AG08395 (cell line): Measurements from ENCODE around the gene SMIM20.

Source experiments
- DNase-seq: peaks from one replicate; pipeline ENCODE4 v3.0.0; 2012; ENCODE audit warnings: mixed read lengths, low spot score

Gene SMIM20

DNA sequence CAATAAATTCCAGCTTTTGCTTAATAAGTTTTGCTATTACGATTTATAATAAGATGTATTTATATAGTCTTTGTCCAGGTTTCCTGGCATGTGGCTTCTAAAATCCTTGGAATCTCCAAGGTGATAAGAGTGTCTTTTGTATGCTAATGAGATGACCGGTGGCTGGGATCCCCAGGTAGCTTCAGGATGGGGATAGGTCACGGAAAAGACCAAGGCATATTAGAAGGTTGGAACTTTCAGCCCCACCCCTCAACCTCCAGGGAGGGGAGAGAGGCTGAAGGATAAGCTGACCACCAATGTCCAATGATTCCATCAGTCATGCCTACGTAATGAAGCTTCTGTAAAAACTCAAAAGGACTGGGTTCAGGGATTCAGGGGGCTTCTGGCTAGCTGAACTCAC lies 41.7 kb downstream of the SMIM20 start:
- DNase-seq = no peak

DNA sequence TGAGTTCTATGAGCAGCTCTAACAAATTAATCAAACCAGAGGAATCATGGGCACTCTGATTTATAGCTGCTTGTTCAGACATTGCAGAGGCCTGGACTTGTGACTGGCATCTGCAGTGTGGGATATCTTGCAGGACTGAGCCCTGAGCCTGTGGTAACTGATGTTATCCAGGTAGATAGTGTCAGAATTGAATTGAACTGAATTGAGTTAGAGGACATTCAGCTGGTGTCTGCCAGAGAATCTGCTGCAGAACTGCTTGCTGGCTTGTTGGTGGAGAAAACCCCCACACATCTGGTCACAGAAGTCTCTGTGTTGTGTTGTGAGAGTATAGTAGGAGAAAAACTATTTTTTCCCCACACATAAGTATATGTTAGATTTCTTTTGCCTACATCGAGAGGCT lies 42.2 kb downstream of the SMIM20 start:
- DNase-seq = no peak

- DNase-seq = no peak
Measured at GRCh38 chr4:25958110-25958509, 44.1 kb downstream of the SMIM20 start.

DNA sequence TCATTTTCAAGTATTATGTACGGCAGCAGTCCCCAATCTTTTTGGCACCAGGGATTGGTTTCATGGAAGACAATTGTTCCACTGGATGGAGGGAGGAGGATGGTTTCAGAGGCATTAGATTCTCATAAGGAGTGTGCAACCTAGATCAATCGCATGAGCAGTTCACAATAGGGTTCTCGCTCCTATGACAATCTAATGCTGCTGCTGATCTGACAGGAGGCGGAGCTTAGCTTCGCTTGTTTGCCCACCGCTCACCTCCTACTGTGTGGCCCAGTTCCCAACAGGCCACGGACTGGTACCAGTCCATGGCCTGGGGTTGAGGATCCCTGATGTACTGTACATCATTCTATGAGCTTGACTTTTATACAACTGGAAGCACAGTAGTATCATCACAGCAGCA lies 48.4 kb downstream of the SMIM20 start:
- DNase-seq = no peak

GRCh38 chr4:25965629-25966028 lies 51.6 kb downstream of the SMIM20 start:
- no peak for DNase-seq

GRCh38 chr4:25966171-25966570 lies 52.2 kb downstream of the SMIM20 start:
- no peak for DNase-seq

GRCh38 chr4:25969374-25970155 lies 55.5 kb downstream of the SMIM20 start:
- no peak for DNase-seq

GRCh38 chr4:25970226-25970675 lies 56.2 kb downstream of the SMIM20 start:
- DNase-seq = no peak

- DNase-seq = no peak
Measured at GRCh38 chr4:25970691-25971432, 56.8 kb downstream of the SMIM20 start.

DNA sequence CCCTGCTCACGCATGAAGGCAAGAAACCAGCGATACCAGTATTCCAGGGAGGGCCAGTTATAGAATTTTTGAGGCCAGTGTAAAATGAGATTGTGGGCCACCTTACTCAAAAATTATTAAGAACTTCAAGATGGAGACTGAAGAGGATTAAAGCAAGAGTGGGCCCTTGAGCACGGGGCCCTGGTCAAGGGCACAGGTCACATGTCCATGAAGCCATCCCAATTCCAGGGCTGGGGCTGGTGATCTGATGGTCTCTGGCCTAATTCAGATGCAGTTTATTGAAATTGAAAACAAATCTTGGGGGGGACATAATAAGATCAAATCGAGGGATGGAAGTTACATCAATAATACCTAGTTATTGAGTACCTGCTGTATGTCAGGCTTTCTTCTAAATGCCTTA lies 58.3 kb downstream of the SMIM20 start:
- no peak for DNase-seq

GRCh38 chr4:25972984-25973745 lies 59.1 kb downstream of the SMIM20 start:
- DNase-seq = no peak

DNA sequence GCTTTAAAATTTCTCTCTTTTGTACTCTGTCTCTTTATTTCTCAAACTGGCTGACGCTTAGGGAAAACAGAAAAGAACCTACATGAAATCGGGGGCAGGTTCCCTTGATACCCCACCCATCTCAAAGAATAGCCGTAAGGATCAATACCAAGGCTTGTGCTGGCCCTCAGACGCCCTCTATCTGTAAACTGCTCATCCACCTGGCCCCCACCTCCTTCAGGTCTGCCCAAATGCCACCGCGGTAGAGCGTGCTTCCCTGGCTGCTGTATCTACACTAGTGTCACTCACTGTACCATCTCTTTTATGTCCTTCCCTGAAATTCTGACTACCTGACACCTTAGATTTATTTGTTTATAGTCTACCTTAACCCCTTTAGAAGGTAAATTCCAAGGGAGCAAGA lies 62.8 kb downstream of the SMIM20 start:
- no peak for DNase-seq

GRCh38 chr4:25977397-25978170 lies 63.6 kb downstream of the SMIM20 start:
- DNase-seq = no peak

GRCh38 chr4:25978327-25978726 lies 64.3 kb downstream of the SMIM20 start:
- DNase-seq = no peak
